Small intestine (tissue), 7 donors: Measurements from ENCODE around the gene ALKBH8. TPM values are rescaled to one million over a fixed set of nuclear protein-coding genes. Genes with fewer than 3 reads are reported as not detected.
"Not testable (repeated sequence)": the region's sequence is repeated elsewhere in the genome, so short reads cannot be mapped to it uniquely, and the experiment has no call there.

Experiments used
- DNase-seq, 2 donors: peaks; one replicate each; pipeline versions ENCODE4 v3.0.0 to v3.0.0-alpha.2; 2013
- FAIRE-seq: peaks from 2 replicates; lab custom pipeline; 2012; peaks lifted over from hg19 to GRCh38; lab: Jason Lieb, UNC
- H3K27ac ChIP-seq, 3 donors: one replicate each; pipeline ENCODE4 v1.5.1; 2013; ENCODE audit warnings: low read length in 2 of 3, mild to moderate bottlenecking in 2 of 3, control low read depth in 1 of 3, inconsistent platforms in 1 of 3, low read depth in 1 of 3, moderate library complexity in 1 of 3
- H3K27me3 ChIP-seq, 3 donors: one replicate each; pipeline ENCODE4 v1.6.1; 2013; ENCODE audit warnings: low read length in 3 of 3, inconsistent platforms in 1 of 3; ENCODE audit not compliant: control insufficient read depth in 3 of 3, insufficient read depth in 3 of 3
- H3K36me3 ChIP-seq, 3 donors: one replicate each; pipeline ENCODE4 v1.6.1; 2013; ENCODE audit warnings: low read length in 3 of 3, inconsistent platforms in 1 of 3, low read depth in 1 of 3, mild to moderate bottlenecking in 1 of 3, moderate library complexity in 1 of 3; ENCODE audit not compliant: control insufficient read depth in 3 of 3, insufficient read depth in 2 of 3
- H3K4me1 ChIP-seq, 3 donors: one replicate each; pipeline ENCODE4 v1.6.1; 2013; ENCODE audit warnings: low read length in 2 of 3, inconsistent platforms in 1 of 3, low read depth in 1 of 3, mild to moderate bottlenecking in 1 of 3, moderate library complexity in 1 of 3; ENCODE audit not compliant: control insufficient read depth in 3 of 3, insufficient read depth in 2 of 3
- H3K4me3 ChIP-seq, 3 donors: one replicate each; pipeline ENCODE4 v1.5.1; 2013; ENCODE audit warnings: low read length in 3 of 3, control low read depth in 1 of 3, inconsistent platforms in 1 of 3, low read depth in 1 of 3, mild to moderate bottlenecking in 1 of 3, moderate library complexity in 1 of 3
- H3K9me3 ChIP-seq, 2 donors: one replicate each; pipeline ENCODE4 v1.6.1; 2013; ENCODE audit warnings: low read depth in 1 of 2, low read length in 1 of 2; ENCODE audit not compliant: control insufficient read depth in 2 of 2, insufficient read depth in 1 of 2
- WGBS, 3 donors: extraction: QIAGEN DNeasy Blood & Tissue Kit; methylation state at CpG; one replicate each; pipeline ENCODE4 v1.1.7; 2013; 5-methylcytosine and 5-hydroxymethylcytosine counted together
- polyA plus RNA-seq, 4 donors: library from polyadenylated mRNA; stranded (reverse) in 3 of 4; unstranded in 1 of 4; fragments of 200-250 nt in 3 of 4; fragments of 120-200 nt in 1 of 4; gene quantifications; one replicate each; pipeline versions ENCODE4 v1.2.1 to v1.2.3, GENCODE V29; 2013
- donor health status: healthy with polysubstance abuse.
- donor health status: control.
- donor health status: control.
- donor health status: Bipolar disorder and iron deficiency.
- donor health status: healthy.

The ALKBH8 gene
- polyA plus RNA-seq, 4 donors = 1.8 to 10.1 (median 3.0) TPM

DNA sequence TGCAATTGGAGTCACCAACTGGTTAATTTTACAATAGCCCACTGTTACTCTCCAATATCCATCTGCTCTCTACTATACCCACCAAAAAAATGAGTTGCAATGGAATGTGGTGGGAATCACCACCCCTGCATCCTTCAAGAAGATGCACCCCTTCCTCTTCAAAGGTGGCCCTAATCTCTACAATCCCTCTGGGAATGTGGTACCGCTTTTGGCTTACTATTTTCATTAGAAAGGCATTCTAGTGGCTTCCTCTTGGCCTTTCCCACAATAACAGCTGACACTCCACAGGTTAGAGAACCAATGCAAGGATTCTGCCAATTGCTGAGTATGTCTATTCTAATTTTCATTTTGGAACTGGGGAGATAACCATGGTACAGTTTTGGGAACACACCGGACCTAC, 74.7 kb downstream of the ALKBH8 start:
- 87 to 96% (median 93%) methylated on average over 2 of the region's 2 CpGs for WGBS, 3 donors
- Histone ChIP-seq H3K4me3 (no peak overlapping the region), H3K27me3 (peaks cover 0 to 2% (median 0%) of the 10 kb centered on the region in 3 donors), H3K36me3 (no peaks in the 10 kb centered on the region), H3K9me3 (no peaks in the 10 kb centered on the region), H3K27ac (no peak overlapping the region), H3K4me1 (no peaks in the 10 kb centered on the region)
- FAIRE-seq (no peak), DNase-seq (no peak)

GRCh38 chr11:107482234-107482633, 83.3 kb downstream of the ALKBH8 start:
- Histone ChIP-seq H3K36me3 (no peaks in the 10 kb centered on the region), H3K4me1 (no peaks in the 10 kb centered on the region), H3K27ac (no peak overlapping the region), H3K4me3 (no peak overlapping the region), H3K27me3 (no peaks in the 10 kb centered on the region), H3K9me3 (no peaks in the 10 kb centered on the region)
- DNase-seq (no peak), FAIRE-seq (no peak)

DNA sequence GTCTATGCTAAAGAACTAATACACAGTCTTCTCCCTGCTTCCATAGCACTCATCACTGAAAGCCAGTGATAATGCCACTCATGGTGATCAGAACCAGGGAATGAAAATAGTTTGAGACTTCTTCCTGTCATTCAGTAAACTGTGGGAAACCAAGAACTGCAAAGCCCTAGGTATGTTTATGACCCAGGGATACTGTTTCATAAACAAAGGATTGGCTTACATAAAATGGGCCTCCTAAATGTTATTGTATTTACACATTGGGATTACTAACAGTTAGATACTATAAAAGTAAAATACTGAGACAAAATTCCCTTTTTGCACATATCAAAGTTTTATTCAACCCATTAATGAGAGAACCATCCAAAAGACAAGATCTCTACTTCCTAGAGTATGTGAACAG, 86.6 kb downstream of the ALKBH8 start:
- no peaks in the 10 kb centered on the region for H3K36me3 ChIP-seq
- no peak overlapping the region for H3K27ac ChIP-seq
- H3K4me3 ChIP-seq = no peak overlapping the region
- H3K4me1 ChIP-seq = no peaks in the 10 kb centered on the region
- H3K9me3 ChIP-seq = no peaks in the 10 kb centered on the region
- no peak for DNase-seq
- FAIRE-seq = no peak
- no peaks in the 10 kb centered on the region for H3K27me3 ChIP-seq

DNA sequence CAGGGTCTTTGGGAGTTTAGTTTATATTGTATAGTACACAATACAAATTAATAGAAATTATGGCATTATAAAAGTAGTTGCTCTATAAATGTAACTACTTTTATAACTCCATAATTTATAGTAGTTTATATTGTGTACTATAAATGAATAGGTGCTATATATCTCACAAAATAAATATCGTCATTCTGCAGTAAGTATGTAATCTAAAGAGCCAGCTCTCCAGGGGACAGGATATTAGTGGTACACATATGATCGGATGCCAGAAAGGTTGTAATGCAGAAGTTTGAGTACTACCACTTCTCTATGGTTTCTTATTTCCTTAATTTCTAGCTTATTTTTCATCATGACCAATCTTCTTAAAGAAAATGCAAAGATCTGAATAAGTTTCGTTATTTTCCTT, 87.7 kb downstream of the ALKBH8 start:
- DNase-seq (no peak), FAIRE-seq (no peak)
- H3K4me3 ChIP-seq = no peak overlapping the region
- H3K36me3 ChIP-seq = no peaks in the 10 kb centered on the region
- H3K27ac ChIP-seq = no peak overlapping the region
- WGBS, 3 donors = 76 to 84% (median 79%) methylated on average over 3 of the region's 3 CpGs
- no peaks in the 10 kb centered on the region for H3K27me3 ChIP-seq
- H3K4me1 ChIP-seq = no peaks in the 10 kb centered on the region
- H3K9me3 ChIP-seq = no peaks in the 10 kb centered on the region

GRCh38 chr11:107473792-107474191, 91.7 kb downstream of the ALKBH8 start:
- FAIRE-seq = no peak
- WGBS, 3 donors = 78 to 84% (median 81%) methylated on average over 3 of the region's 3 CpGs
- no peaks in the 10 kb centered on the region for H3K27me3 ChIP-seq

GRCh38 chr11:107472966-107473365, 92.6 kb downstream of the ALKBH8 start:
- no peak for DNase-seq
- Histone ChIP-seq H3K36me3 (no peaks in the 10 kb centered on the region), H3K27me3 (peaks cover 0 to 3% (median 0%) of the 10 kb centered on the region in 3 donors), H3K27ac (no peak overlapping the region), H3K4me3 (no peak overlapping the region), H3K9me3 (no peaks in the 10 kb centered on the region), H3K4me1 (no peaks in the 10 kb centered on the region)
- WGBS, 3 donors = 55 to 76% (median 67%) methylated on average over 1 of the region's 1 CpG
- FAIRE-seq = no peak

More at GRCh38 chr11:107473792-107474191, 91.7 kb downstream of the ALKBH8 start:
- no peaks in the 10 kb centered on the region for H3K4me1 ChIP-seq
- H3K9me3 ChIP-seq = no peaks in the 10 kb centered on the region
- DNase-seq = no peak
- H3K36me3 ChIP-seq = no peaks in the 10 kb centered on the region
- H3K27ac ChIP-seq = no peak overlapping the region
- no peak overlapping the region for H3K4me3 ChIP-seq

GRCh38 chr11:107468596-107468995, 96.9 kb downstream of the ALKBH8 start:
- Histone ChIP-seq H3K27me3 (peaks cover 0 to 3% (median 0%) of the 10 kb centered on the region in 3 donors), H3K36me3 (no peaks in the 10 kb centered on the region), H3K27ac (no peak overlapping the region), H3K4me1 (no peaks in the 10 kb centered on the region), H3K9me3 (no peaks in the 10 kb centered on the region), H3K4me3 (no peak overlapping the region)
- FAIRE-seq (no peak), DNase-seq (no peak)
- WGBS, 3 donors = 44 to 51% (median 50%) methylated on average over 3 of the region's 3 CpGs

DNA sequence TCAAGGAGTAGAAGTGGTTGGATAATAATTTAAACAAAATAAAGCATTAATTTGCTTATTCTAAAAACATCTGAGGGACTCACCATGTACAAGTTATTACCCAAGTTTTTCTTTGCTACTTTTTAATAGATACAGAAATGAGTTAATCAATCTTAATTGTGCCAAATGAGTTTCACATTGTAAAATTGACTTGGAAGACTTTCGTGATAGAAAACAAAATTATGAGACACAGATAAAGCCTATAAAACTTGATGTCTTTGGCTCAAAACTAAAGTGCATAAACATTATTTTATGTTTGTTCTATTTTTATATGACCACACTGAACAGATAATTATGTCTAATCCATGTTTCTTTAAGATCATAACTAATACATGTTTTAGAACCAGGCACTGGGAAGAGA, 97.8 kb downstream of the ALKBH8 start:
- no peak overlapping the region for H3K27ac ChIP-seq
- FAIRE-seq = no peak
- H3K4me1 ChIP-seq = no peaks in the 10 kb centered on the region
- no peaks in the 10 kb centered on the region for H3K9me3 ChIP-seq
- no peaks in the 10 kb centered on the region for H3K36me3 ChIP-seq
- WGBS, 3 donors = 64 to 67% (median 66%) methylated on average over 1 of the region's 1 CpG
- peaks cover 0 to 3% (median 0%) of the 10 kb centered on the region in 3 donors for H3K27me3 ChIP-seq
- no peak overlapping the region for H3K4me3 ChIP-seq
- no peak for DNase-seq

DNA sequence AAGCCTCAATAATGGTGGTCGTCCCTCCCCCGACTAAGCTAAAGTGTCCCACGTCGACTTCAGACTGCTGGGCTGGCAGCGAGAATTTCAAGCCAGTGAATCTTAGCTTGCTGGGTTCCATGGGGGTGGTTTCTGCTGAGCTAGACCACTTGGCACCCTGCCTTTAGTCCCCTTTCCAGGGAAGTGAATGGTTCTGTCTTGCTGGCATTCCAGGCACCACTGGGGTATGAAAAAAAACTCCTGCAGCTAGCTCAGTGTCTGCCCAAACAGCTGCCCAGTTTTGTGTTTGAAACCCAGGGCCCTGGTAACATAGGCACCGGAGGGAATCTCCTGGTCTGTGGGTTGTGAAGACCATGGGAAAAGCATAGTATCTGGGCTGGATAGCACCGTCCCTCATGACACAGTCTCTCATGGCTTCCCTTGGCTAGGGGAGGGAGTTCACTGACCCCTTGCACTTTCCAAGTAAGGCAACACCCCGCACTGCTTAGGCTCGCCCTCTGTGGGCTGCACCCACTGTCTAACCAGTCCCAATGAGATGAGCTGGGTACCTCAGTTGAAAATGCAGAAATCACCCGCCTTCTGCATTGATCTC, 99.2 kb downstream of the ALKBH8 start:
- not testable (repeated sequence) for DNase-seq, H3K4me3 ChIP-seq, FAIRE-seq, H3K4me1 ChIP-seq, H3K27ac ChIP-seq, H3K27me3 ChIP-seq, H3K36me3 ChIP-seq, H3K9me3 ChIP-seq
- WGBS, 3 donors = 78 to 85% (median 83%) methylated on average over 10 of the region's 10 CpGs
